ENCODE data around the gene SLC35F1.

- TF ChIP-seq CTCF (IDR thresholded peaks at IDR 0.05) (no peak), POLR2A (IDR thresholded peaks at IDR 0.05) (no peak)
Measured at GRCh38 chr6:117930645-117931044, 23.6 kb downstream of the SLC35F1 start.
